Loucy (cell line): ENCODE measurements around the gene HK1.

Experiments
- H2AFZ ChIP-seq: fragments of 200-600 bp; sonication (generic); 2 replicates; pipeline ENCODE4 v1.6.0; 2016; ENCODE audit warnings: antibody characterized with exemption, mild to moderate bottlenecking, low read length, moderate library complexity
- H3F3A ChIP-seq: fragments of 200-600 bp; 2 replicates; pipeline ENCODE4 v1.6.0; 2016; ENCODE audit warnings: antibody characterized with exemption, low read depth, mild to moderate bottlenecking
- H3K27me3 ChIP-seq: fragments of 200-600 bp; sonication (generic); 2 replicates; pipeline ENCODE4 v1.6.1; 2014; ENCODE audit warnings: low read length, mild to moderate bottlenecking; ENCODE audit not compliant: insufficient read depth, poor library complexity, severe bottlenecking
- H3K36me3 ChIP-seq: fragments of 200-600 bp; sonication (generic); 2 replicates; pipeline ENCODE4 v1.6.1; 2016; ENCODE audit warnings: low read length; ENCODE audit not compliant: insufficient read depth
- H3K4me1 ChIP-seq: fragments of 200-600 bp; sonication (generic); 2 replicates; pipeline ENCODE4 v1.5.1; 2014; ENCODE audit warnings: low read length, mild to moderate bottlenecking; ENCODE audit not compliant: insufficient read depth, poor library complexity, severe bottlenecking
- H3K4me2 ChIP-seq: fragments of 200-600 bp; sonication (generic); 2 replicates; pipeline ENCODE4 v1.6.0; 2014; ENCODE audit warnings: antibody characterized with exemption, low read length, low read depth, mild to moderate bottlenecking; ENCODE audit not compliant: poor library complexity, severe bottlenecking
- H3K4me3 ChIP-seq: fragments of 200-600 bp; sonication (generic); 2 replicates; pipeline ENCODE4 v1.5.1; 2014; ENCODE audit warnings: low read length, mild to moderate bottlenecking, mixed read lengths; ENCODE audit not compliant: poor library complexity, severe bottlenecking
- H3K79me2 ChIP-seq: fragments of 200-600 bp; sonication (generic); 2 replicates; pipeline ENCODE4 v1.6.1; 2014; ENCODE audit warnings: low read length; ENCODE audit not compliant: insufficient read depth
- H3K9ac ChIP-seq: fragments of 200-600 bp; sonication (generic); 2 replicates; pipeline ENCODE4 v1.6.0; 2014; ENCODE audit warnings: mild to moderate bottlenecking, low read depth, low read length, moderate library complexity; ENCODE audit not compliant: poor library complexity, severe bottlenecking
- H3K9me2 ChIP-seq: fragments of 200-600 bp; sonication (generic); replicated peaks from 2 replicates; pipeline ENCODE4 v1.6.1; 2016; ENCODE audit warnings: low read depth, low read length, mixed read lengths
- H3K9me3 ChIP-seq: fragments of 200-600 bp; sonication (generic); 2 replicates; pipeline ENCODE4 v1.6.1; 2014; ENCODE audit warnings: mild to moderate bottlenecking, antibody characterized with exemption, low read length, low read depth; ENCODE audit not compliant: insufficient read depth
- H4K20me1 ChIP-seq: fragments of 200-600 bp; sonication (generic); 2 replicates; pipeline ENCODE4 v1.6.0; 2014; ENCODE audit warnings: antibody characterized with exemption, low read length, mild to moderate bottlenecking; ENCODE audit not compliant: insufficient read depth, poor library complexity, severe bottlenecking
- CTCF ChIP-seq: fragments of 200-600 bp; sonication (generic); conservative IDR thresholded peaks from 2 replicates; pipeline ENCODE4 v1.5.1; 2014; ENCODE audit warnings: mild to moderate bottlenecking, antibody characterized with exemption, low read length
- EZH2phosphoT487 ChIP-seq: fragments of 200-600 bp; IDR thresholded peaks from 2 replicates; pipeline ENCODE4 v1.6.1; 2018; ENCODE audit warnings: antibody characterized with exemption, mild to moderate bottlenecking, moderate library complexity, borderline replicate concordance

HK1 gene

GRCh38 chr10:69425041-69425440 lies 146.7 kb downstream of the HK1 start:
- Histone ChIP-seq H3K9me3 (no peaks in the 10 kb centered on the region), H3K4me3 (no peak overlapping the region), H3K9me2 (no peaks in the 10 kb centered on the region), H3K4me1 (peaks cover 10% of the 10 kb centered on the region), H3K9ac (no peak overlapping the region), H3K36me3 (no peaks in the 10 kb centered on the region), H3K79me2 (no peaks in the 10 kb centered on the region), H2AFZ (no peak overlapping the region), H3F3A (no peaks in the 10 kb centered on the region), H3K4me2 (no peak overlapping the region), H4K20me1 (no peaks in the 10 kb centered on the region), H3K27me3 (no peaks in the 10 kb centered on the region)
- TF ChIP-seq CTCF (no peak), EZH2phosphoT487 (no peak)

DNA sequence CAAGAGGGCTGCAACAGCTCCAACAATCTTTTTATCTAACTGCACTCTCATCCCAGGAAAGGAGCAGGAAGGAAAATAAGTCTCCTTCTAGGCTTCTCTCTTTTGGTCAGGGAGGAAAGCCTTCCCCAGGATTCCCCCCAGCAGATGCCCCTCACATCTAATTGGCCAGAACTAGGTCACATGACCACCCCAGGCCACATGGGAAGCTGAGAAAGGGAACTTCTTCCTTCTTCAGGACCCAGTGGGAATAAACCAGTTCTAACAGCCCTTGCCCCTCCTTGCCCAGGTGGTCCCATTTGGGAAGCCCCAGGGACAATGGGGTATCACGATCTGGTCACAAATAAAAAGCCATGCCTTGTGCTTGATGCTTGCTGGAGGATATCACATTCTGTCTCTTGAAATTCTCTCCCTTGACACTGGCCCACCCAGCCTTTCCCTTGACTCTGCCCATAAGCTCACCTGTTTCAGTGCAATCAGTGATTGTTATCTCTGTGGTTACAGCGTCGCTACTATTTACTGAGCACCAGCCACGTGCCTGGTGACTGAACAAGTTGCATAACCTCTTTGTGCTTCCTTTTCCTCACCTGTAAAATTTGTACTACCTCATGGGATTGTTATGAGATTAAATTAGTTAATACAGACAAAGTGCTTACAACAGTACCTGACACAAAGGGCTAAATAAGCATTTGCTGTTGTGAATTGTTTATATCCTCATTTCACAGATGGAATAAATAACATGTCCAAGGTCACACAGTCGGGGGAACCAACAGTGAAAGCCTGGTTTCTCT lies 147.4 kb downstream of the HK1 start:
- Histone ChIP-seq H3K4me2 (no peak overlapping the region), H2AFZ (peak overlapping the region; percentile 16; the same call in 1 of the 2 replicates)

DNA sequence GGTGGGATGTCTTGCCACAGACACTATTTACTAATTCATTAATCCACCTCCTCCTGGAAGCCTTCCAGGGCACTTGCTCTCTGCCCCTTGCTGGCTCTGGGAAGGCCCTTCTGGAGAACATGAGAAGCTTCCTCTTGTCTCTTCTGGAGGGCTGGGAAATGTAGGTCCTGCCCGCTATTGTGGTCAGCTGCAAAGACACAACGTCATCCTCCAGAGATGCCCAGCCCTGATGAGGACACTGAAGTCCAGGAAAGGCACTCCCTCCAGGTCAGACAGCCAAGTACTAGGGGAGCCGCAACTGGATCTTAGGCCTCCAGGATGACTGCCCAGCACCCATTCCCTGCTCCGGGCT lies 148.1 kb downstream of the HK1 start:
- Histone ChIP-seq H3K9me2 (no peaks in the 10 kb centered on the region), H3K9ac (no peak overlapping the region), H3K79me2 (no peaks in the 10 kb centered on the region), H4K20me1 (no peaks in the 10 kb centered on the region), H3K9me3 (no peaks in the 10 kb centered on the region), H2AFZ (0 out of 2 replicates have a peak overlapping the region, but pooled peaks have one; percentile 16), H3K36me3 (no peaks in the 10 kb centered on the region), H3K4me1 (peaks cover 10% of the 10 kb centered on the region), H3K27me3 (no peaks in the 10 kb centered on the region), H3K4me3 (no peak overlapping the region), H3K4me2 (no peak overlapping the region), H3F3A (no peaks in the 10 kb centered on the region)
- no peak for TF ChIP-seq EZH2phosphoT487

More for the DNA sequence above, 147.4 kb downstream of the HK1 start:
- Histone ChIP-seq H3K9ac (no peak overlapping the region), H3F3A (no peaks in the 10 kb centered on the region), H4K20me1 (no peaks in the 10 kb centered on the region), H3K4me1 (peaks cover 10% of the 10 kb centered on the region), H3K9me2 (no peaks in the 10 kb centered on the region), H3K36me3 (no peaks in the 10 kb centered on the region), H3K79me2 (no peaks in the 10 kb centered on the region), H3K9me3 (no peaks in the 10 kb centered on the region), H3K27me3 (no peaks in the 10 kb centered on the region), H3K4me3 (no peak overlapping the region)
- TF ChIP-seq EZH2phosphoT487 (no peak), CTCF (no peak)

DNA sequence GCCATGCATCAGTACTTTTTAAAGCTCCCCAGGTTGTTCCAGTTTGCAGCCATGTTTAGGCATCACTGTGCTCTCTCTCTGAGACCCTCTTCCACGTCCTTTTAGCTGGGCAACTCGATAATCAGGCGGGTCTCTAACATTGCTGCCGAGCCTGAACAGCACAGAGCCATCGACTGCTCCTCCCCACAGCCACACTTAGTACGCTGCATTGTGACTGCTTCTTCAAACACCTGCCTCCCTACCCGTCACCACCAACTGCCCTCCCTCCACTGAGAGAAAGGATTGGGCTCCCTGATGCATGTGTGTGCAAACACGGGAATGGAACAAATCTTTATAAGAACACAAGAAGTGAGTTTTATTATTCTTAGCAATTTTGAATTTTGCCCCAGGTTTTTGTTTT lies 149.9 kb downstream of the HK1 start:
- no peaks in the 10 kb centered on the region for H3K9me2 ChIP-seq
- no peaks in the 10 kb centered on the region for H3K27me3 ChIP-seq
- no peak overlapping the region for H2AFZ ChIP-seq
- TF ChIP-seq EZH2phosphoT487 (no peak), CTCF (no peak)
- H3K4me1 ChIP-seq, result peaks cover 10% of the 10 kb centered on the region
- no peak overlapping the region for H3K4me2 ChIP-seq
- no peaks in the 10 kb centered on the region for H3F3A ChIP-seq
- H3K4me3 ChIP-seq, result no peak overlapping the region
- no peaks in the 10 kb centered on the region for H3K36me3 ChIP-seq
- H3K79me2 ChIP-seq, result no peaks in the 10 kb centered on the region
- H3K9ac ChIP-seq, result no peak overlapping the region
- no peaks in the 10 kb centered on the region for H3K9me3 ChIP-seq
- no peaks in the 10 kb centered on the region for H4K20me1 ChIP-seq
